ENCODE data around the gene SLC7A4. TPM values are rescaled to one million over a fixed set of nuclear protein-coding genes. Genes with fewer than 3 reads are reported as not detected.
A peak's percentile ranks its signal among the peaks of the same experiment; 100 is the strongest.
"Not testable (repeated sequence)": the region's sequence is repeated elsewhere in the genome, so short reads cannot be mapped to it uniquely, and the experiment has no call there.

The SLC7A4 gene
- total RNA-seq, 1 experiment from 2014 or later = not detected

DNA sequence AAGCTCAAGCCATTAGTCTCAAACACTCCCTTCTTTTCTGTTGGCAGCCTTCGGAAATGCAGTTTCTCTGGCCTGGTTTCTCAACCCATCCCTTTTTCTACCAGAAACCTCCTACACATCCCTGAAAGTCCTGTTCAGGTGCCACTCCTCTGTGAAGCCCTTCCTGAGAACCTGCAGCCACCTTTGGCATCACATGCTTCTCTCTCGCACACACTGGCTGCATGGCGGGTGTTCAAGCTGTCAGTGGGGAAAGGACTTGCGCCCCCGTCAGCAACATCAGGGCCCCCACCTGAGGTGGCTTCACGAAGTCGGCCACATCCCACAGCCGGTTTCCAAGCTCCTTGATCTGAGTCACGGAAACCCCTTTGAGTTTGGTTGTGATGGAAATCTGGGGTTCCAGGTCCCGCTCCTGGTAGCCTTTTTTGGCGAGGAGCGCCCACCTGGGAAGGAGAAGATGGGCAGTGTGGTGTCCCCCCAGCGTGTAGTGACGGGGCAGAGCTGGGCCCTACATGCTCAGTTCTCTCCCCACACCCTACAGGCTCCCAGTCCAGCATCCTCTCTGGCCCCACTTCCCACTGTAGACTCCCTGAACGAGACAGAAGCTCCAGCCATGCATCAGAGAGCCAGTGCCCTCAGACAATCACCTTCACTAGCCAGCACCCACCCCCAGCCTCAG, 11.6 kb upstream of the SLC7A4 start:
- no peak for DNase-seq (ENCODE audit: low spot score)

DNA sequence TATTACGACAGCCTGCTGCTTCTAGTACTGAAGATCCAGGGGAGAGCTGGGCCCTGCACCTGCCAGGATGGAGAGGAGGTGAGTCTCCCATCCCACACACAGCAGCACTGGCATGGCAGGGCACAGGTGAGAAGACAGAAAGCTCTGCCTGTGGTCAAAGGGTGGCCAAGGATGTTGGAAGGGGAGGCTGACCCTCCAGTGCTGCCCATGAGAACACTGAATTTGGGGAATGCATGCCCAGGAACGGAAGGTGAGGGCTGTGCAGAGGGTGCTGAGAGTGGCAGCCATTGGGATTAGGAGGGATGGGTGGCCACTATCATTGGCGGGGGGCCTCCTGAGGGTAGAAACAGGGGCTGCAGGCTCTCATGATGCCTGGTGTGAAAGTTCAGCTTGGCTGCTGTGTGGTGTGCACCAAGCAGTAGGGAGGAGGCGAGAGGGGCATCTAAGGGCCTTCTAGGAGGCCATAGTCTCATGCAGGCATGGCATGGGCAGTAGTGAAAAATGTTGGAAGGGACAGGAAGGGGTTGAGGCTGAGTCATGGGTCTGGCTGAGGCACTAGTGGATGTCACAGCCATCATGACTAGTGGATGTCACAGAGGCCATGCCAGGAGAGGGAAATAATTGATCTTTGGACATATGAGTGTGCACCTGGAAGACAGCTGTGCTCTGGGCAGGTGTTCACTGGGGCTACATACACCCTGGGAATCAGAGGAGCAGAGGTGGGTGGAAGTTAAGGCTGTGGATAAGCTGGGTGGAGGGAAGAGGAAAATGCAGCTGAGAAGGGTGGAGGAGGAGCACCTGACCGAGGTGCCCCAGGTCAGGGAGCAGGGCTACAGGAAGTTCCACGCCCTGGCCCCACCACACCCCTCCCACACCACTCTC, 10.9 kb upstream of the SLC7A4 start:
- DNase-seq (ENCODE audit: low spot score) = peak; percentile 8

DNA sequence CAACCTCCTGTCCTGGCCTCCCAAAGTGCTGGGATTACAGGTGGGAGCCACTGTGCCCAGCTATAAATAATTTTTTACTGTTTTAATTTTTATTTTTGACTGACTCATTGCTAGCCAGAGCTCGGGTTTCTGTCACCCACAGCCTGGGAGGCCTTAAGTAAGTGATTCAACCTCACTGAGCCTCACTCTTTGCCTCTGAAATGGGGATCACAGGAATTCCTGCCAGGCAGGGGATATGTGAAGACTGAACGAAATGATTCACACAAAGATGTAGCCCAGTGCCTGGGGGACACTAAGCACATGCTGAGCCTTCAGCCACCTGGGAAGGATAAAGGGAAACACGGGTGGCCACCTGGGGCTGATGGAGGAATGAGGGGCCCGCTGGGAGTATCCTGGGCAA, 9.6 kb upstream of the SLC7A4 start:
- no peak for DNase-seq (ENCODE audit: low spot score)

DNA sequence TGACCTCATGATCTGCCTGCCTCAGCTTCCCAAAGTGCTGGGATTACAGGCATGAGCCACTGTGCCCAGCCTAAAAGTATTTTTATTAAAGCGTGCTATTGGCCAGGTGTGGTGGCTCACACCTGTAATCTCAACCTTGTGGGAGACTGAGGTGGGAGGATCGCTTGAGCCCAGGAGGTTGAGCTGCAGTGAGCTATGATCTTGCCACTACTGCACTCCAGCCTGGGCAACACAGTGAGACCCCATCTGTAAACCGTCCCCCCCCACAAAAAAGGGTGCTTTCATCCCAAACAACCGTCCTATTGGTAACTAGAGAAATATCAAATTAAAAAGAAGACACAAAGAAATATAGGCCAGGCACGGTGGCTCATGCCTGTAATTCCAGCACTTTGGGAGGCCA, 6.8 kb upstream of the SLC7A4 start:
- not testable (repeated sequence) for DNase-seq (ENCODE audit: low spot score)

DNA sequence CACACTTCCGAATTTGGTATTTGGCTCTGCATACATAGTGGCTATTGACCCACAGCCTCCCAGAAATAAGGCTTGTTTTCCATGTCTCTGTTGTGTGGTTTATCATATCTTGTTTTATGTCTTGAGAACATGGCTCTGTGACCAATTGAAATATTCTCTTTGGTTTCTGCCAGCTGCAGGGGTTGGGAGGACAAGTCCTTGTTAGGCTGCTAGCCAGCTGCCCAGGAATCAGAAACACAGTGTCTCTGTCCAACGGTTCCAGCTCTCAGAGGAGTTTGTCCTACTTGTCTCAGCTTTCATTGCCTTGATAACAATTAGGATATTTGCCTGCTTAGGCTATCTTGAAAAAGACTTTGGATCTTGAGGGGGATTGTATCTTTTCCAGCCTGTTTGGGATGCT, 6.0 kb upstream of the SLC7A4 start:
- no peak for DNase-seq (ENCODE audit: low spot score)

DNA sequence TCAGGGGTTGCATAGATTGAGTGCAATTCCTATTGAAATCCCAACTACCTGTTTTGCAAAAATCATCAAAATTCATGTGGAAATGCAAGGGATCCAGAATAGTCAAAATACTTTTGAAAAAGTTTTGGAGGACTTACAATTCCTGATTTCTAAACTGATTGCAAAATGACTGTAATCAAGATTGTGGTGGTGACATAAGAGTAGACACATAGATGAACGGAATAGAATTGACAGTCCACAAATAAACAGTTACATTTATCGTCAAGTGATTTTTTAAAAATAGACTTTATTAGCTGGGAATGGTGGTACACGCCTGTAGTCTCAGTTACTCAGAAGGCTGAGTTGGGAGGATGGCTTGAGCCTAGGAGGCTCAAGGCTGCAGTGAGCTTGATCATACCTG, 2.6 kb upstream of the SLC7A4 start:
- no peak for DNase-seq (ENCODE audit: low spot score)

DNA sequence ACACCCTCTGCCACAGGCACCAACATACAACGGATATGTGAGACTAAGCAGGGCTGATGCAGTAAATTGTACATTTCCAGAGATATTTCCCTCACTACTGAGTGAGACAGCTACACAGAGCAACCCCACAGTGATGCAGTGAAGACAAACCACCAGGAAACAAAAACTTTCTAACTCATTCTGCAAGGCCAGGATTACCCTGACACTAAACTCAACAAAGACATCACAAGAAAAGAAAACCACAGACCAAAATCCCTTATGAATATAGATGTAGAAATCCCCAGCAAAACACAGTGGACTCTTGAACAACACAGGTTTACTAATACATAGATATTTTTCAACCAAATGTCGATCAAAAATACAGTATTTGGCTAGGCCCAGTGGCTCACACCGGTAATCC, 1.5 kb upstream of the SLC7A4 start:
- no peak for DNase-seq (ENCODE audit: low spot score)

DNA sequence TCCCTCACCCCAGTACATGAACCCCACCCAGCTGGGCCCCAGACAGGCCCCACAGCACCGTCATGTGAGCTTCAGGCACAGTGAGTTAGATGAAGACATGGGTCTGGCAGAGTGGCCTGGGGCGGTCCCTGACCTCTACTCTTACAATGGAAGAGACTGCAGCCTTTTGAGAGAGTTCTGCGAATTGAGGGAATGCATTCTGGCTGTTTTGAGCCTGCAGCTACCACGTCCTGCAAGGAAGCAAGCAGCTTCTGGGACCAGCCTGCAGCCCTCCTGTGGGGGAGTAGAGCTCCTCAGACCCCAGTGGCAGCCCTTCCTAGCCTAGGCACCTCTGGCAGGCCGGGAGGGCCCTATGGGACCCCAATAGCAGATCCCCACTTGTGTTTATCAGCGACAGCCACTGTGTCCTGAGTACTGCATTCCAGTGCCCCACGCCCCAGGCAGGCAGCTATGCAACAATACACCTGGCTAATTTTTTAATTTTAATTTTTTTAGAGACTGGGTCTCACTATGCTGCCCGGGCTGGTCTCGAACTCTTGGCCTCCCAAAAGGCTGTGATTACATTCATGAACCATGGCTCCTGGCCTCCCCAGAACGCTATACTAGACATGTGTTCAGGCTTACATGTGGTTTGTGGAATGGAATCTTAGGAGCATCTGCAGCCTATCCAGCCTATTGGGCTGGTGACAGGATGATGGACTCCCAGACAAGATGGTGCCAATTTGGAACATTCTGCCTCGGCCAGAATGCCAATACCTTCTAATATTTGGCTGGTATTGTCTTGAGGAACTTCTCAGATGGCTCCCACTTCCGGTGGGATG, 717 bp upstream of the SLC7A4 start:
- DNase-seq (ENCODE audit: low spot score) = no peak

DNA sequence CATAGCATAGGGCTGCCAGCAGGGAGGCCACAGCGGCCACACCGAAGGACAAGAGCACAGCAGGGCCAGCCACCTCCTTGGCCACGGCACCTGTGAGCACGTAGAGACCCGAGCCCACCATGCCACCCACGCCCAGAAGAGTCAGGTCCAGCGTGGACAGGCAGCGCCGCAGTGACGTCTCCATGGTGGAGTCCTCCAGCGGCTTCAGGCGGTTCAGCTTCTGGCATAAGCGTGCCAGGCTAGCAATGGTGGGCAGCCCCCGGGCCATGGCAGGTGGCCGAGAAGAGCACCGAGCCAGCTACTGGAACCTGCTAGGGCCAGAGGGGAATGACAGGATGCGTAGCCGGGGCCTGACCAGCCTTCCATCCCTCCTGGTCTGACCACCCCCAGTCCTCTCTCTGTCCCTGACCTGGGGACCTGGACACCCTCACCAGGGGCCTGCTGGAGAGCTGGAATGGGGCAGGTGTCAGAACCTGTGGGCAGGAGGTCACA, 770 bp downstream of the SLC7A4 start:
- no peak for DNase-seq (ENCODE audit: low spot score)

DNA sequence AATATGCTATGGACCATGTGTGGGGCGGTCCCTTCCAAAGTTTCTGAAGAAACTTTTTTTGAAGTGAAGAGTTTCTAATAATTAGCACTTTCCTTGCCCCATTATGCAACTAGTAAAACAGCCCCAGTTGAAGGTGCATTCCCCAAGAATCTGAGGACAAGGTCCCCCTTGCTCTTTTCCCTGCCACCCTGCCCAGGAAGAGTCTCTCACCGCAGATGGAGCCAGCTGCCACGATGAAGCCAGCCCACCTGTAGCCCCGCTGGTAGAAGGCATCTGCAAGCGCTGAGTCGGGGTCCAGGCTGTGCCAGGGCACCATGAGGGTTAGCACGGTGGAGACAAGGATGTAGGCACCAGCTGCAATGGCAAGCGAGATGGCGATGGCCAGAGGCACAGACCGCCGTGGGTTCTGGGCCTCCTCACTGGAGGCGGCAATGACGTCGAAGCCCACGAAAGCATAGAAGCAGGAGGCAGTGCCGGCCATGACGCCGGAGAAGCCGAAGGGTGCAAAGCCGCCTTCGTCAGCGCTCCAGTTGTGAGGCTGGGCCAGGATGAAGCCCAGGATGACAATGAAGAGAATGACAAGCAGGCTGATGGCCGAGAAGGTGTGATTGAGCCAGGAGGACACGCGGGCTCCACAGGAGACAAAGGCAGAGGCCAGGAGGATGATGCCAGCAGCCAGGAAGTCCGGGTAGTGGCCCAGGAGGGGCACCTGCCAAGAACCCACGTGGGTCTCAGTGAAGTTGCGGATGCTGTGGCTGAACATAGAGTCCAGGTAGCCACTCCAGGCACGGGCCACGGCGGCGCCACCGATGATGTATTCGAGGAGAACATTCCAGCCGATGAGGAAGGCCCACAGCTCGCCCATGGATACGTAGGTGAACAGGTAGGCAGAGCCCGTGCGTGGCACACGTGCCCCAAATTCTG, 1.5 kb downstream of the SLC7A4 start:
- no peak for DNase-seq (ENCODE audit: low spot score)

DNA sequence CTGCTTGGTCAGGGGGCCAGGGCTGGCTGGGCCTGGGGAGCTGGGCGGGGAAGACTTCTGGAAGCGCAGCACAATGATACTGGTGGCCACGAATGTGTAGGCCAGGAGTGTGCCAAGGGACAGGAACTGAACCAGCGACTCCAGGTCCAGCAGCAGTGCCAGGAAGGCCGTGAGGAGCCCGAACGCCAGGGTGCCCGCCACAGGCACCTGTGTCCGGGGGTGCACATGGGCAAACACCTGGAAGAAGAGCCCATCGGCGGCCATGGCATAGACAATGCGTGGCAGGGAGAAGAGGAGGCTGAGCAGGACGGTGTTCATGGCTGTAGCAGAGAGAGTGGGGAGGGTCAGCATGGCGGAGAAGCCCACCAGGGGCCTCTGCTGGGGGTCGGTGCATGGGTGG, 2.3 kb downstream of the SLC7A4 start:
- DNase-seq (ENCODE audit: low spot score) = no peak

DNA sequence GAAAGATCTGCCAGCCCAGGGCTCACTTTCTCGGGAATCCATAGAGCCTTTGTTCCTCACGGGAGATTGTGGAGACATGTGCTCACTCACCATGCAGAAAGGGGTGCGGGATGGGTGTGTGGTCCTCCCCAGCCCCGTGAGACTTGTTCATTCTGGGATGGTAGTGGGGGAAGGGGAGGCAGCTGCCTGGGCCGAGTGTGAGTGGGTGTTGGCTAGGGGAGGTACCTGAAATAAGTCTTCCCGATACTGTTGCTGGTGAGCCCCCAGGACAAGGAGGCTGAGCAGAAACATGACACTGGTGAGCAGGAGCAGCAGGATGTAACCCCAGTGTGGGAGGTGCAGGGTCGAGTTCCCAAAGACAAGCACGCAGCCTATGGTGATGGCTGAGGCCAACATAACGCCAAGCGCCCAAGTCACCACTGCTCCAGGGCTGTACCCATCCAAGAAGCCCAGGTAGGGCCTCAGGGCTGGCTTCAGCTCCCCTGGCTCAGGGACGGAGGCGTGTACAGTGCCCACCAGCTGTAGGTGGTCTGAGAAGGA, 2.8 kb downstream of the SLC7A4 start:
- no peak for DNase-seq (ENCODE audit: low spot score)

DNA sequence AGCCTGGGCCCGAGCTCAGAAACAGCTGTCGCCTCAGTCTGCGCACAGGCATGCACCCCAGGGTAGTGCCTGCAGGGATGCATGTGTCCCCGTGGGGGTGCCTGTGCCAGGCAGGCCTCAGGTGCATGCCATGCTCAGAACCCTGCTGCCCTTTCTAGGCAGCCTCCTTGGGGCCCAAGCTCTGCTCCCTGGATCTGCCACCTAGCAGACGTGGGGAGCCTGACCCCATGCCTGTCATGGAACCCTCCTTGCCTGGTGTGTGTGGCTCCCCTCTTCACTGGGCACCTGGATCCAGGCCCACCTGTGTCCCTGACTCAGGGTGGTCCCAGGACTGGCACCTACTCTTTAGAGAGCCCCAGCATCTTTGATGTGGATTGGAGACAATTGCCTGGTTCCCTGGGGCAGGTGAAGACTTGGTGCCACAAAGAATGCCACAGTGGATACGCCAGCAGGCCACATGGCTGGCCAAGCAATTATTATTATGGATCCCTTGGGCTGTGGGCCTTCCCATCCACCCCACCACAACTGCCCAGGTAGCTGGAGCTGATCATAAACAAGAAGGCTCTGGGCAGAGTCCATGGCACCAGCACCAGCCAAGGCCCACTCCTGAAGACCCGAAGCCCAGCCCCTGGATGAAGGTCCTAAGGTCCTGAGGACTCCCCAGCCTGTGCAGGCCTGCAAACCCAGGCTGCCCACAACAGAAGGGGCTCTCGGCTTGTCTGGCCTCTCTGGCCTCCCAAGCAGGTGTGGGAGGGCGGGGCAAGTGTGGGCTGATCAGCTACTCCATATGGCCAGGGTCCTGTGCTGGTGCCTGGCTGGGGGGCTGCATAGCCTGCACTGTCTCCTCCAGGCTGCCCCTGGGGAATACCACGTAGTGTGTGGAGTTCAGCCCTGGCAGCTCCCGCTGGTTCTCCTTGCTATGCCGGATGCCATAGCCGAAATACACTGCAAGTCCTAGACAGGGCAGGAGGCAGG, 3.8 kb downstream of the SLC7A4 start:
- no peak for DNase-seq (ENCODE audit: low spot score)

DNA sequence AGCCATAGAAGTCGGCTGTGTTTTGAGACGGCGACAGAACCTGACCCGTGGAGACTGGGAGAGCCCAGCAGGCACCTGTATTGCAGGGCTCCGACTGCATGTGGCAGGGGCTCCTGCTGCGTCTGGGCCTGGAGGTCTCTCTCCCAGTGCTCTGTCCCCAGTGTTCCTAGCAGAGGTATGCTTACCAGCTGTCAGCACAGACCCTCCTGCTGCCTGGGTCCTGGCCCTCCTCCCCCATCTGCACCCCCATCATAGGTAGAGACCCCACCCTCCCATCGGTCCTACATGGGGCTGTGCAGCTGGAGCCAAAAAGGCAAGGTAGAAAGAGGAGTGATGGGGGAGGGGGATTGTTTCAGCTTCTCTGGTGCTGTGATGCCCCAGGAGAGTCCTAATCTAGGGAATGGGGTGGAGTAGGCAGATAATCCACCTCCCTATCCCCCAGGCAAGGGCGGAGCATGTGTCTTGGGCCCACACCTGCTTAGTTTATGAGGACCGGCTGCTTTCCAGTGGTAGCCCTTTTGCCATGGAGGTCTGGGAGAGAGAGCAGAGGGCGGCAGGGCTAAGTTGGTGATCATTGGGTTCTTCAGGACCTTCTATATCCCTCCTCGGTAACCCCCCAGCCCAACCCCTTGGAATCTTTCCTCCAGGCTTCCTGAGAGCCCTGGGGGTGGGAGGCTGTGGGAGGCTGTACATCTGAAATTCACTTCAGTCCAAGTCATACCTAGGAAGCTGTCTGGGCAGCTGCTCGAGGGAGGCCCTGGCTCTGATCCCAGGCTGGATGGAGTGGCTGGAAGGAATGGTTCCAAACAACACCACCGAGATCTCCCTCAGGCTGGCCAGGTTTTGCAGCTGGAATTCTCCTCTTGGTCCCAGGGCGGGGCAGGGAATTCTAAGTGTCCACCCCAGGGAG, 5.3 kb downstream of the SLC7A4 start:
- no peak for DNase-seq (ENCODE audit: low spot score)

DNA sequence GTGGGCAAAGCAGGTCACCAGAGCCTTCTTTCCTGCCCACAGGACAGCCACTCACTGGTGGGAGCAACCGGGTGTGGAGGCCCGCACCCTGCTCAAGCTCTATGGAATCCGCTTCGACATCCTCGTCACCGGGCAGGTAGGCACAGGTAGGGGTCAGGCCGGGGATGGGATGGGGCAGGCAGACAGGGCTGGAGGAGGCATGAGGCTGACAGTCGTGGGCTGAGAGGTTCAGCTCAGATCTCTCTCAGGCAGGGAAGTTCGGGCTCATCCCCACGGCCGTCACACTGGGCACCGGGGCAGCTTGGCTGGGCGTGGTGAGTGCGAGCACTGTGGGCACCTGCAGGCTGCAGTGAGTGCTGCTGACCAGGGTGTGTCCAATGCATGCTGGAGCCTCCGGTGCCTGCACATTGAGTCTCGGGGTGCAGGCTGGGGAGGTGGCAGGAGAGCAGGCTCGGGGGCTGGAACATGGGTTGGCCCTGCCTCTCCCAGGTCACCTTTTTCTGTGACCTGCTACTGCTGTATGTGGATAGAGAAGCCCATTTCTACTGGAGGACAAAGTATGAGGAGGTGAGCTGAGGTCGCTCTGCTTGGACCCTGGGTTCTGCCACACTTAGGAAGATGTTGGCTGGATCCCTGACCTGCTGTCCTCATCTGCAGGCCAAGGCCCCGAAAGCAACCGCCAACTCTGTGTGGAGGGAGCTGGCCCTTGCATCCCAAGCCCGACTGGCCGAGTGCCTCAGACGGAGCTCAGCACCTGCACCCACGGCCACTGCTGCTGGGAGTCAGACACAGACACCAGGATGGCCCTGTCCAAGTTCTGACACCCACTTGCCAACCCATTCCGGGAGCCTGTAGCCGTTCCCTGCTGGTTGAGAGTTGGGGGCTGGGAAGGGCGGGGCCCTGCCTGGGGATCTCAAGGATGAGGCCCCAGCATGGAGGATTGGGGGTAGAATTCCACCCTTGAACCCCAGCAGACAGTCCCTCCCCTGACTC, 6.3 kb downstream of the SLC7A4 start:
- no peak for DNase-seq (ENCODE audit: low spot score)

DNA sequence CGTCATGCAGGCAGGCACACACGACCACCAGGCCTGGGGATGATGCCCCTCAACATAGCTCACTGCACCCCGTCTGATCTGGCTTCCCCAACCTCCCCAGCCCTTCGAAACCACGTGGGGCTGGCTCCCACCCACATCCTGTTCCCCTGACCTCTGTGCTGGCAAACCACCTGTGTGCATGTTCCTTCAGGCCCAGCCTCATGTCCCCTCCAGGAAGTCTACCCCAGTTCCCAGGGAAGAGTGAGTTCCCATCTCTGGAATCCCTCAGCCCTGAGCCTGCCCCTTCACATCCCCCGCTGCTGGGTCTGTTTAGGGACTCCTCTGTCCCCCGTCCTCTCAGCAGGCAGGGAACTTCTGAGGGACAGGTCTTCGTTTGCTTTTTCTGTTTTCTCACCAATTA, 7.1 kb downstream of the SLC7A4 start:
- DNase-seq (ENCODE audit: low spot score) = no peak

DNA sequence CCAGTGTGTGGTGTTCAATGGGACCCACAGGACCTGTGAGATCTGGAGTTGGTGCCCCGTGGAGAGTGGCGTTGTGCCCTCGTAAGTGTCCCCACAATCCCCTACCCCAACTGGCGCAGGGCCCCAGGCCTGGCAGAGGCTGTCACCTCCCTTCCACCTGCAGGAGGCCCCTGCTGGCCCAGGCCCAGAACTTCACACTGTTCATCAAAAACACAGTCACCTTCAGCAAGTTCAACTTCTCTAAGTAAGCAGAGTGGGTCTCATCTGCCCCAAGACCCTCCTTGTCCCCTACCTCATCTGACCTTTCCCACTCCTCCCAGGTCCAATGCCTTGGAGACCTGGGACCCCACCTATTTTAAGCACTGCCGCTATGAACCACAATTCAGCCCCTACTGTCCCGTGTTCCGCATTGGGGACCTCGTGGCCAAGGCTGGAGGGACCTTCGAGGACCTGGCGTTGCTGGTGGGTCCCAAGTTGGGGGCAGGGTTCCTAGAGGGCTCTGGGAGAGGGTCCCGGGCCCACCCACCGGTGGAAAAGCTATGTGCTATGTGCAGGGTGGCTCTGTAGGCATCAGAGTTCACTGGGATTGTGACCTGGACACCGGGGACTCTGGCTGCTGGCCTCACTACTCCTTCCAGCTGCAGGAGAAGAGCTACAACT, 9.3 kb downstream of the SLC7A4 start:
- DNase-seq (ENCODE audit: low spot score) = no peak

Measured in HT-29 (cell line).